GM19397 (cell line): ENCODE measurements around the gene HADHA.

Experiments used
- ATAC-seq: cut with Tn5 transposase; IDR thresholded peaks from one replicate; pipeline ENCODE4 v1.9.1; 2021; ENCODE audit warnings: mild to moderate bottlenecking, moderate library complexity; ENCODE audit not compliant: unreplicated experiment

Gene HADHA

GRCh38 chr2:26195040-26195984 lies 49.1 kb downstream of the HADHA start:
- ATAC-seq = no peak

DNA sequence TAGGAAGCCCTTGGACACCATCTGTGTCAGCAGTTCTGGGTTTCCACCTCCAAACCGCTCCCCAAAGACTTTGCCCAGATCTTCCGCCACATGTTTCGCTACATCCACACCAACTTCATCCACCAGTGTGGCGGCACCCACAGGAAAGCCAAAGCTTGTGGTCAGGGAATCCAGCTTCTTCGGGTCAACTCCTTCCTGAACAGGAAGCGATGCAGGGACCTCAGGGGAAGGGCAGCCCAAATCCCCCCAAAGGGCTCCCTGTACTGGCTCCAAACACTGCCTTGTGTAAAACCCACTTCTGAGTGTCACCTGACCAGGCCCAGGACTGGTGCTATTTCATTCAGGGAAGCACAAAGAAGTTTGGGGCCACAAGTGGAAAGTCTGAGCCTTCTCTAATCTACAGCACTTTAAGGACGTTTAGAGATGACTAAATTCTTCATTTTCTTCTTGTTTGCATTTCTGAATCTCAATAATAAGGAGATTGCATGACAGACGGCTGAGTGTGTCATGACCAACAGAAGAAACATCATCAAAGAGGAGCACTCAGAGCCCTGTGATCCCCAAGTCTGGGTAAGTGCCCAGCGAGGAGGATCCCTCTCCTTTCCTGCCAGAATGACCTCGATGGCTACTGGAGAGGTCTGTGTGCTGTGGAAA lies 50.7 kb downstream of the HADHA start:
- ATAC-seq = no peak

GRCh38 chr2:26191316-26192159 lies 52.9 kb downstream of the HADHA start:
- no peak for ATAC-seq

DNA sequence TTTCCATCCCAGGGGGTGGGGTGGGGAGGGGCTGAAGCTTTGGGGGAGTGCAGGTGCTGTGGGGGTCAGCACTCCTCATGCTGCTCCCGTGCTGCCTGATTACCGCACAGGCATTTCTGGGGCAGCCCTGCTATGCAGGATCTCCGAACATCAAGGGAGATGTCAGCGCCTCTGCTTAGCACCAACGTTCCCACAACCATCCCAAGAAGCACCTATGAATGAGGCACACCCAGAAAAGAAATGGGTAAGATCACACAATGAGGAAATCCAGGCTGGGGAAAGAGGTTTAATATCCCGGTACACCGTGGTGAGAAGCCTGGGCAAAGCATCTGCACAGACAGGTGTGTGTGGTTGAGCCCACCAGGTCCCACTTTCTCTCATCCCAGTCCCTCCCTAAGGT lies 54.1 kb downstream of the HADHA start:
- ATAC-seq = no peak

DNA sequence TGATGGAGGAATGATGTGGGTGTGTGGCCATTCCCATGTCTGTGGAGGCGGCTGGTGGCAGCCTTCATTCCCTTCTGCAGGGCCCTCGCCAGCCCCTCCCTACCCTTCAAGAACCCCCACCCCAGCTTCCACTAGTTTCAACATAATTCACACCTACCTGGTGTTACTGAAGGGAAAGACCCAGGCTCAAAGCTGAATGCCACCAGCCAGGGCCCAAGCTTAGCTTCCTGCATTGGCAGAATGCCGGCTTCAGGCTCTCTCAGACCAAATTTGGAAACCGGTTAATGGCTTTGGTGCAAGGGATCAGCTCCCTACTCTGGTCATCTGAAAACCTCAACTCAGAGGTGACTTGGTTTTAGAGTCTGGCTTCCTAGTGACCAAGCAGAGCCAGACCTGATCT lies 54.7 kb downstream of the HADHA start:
- no peak for ATAC-seq

DNA sequence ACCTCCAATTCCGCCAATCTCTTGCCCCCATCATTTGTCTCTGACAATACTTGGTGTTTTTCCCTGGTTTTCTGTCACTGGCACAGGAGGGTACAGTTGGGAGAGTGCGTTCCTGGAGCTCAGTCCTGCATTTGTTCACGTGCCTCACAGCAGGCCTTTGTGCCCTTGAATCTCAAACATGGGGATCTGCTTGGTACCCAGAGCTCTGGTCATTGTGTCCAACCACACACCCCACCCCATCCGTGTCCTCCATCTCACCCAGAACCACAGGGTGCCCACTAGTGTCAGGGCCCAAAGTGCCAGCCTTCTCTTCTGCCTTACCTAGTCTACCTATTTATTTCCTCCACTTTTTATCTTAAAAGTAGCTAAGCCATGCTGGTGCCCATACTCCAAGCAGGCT lies 55.3 kb downstream of the HADHA start:
- ATAC-seq = no peak

- ATAC-seq = no peak
Observed at GRCh38 chr2:26187537-26188104, 56.8 kb downstream of the HADHA start.

- no peak for ATAC-seq
Observed at GRCh38 chr2:26187114-26187513, 57.3 kb downstream of the HADHA start.

DNA sequence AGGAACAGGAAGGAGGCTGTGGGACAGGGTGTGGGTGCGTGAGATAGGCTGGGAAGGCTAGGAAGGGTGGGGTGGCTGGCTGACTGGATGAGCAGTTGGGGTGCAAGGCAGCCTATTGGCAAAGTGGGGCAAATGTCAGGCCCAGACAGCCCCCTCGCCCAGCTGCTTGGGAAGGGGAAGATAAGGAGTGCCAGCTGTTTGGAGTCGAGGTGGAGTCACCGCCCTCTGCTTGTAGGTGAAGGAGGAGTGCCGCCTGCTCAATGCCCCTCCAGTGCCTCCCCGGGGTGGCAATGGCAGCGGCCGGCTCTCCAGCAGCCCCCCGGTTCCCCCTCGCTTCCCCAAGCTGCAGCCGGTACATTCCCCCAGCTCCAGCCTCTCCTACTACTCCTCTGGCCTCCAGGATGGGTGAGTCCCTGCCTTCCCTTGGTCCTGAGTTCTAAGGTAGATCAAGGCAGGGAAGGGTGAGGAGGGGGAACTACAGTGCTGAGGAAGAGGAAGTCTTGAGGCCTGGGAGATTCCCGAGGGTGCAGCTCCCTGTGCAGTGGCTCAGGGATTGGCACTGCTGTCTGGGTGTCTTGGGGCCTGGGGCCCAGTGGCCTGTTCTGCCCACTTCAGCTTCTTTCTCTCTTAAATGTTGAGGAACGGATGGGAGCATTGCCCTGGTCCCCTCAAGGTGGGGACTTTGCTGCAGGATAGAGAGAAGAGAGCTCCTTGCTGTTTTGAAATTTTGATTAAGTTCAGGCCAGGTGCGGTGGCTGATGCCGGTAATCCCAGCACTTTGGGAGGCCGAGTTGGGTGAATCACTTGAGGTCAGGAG lies 58.3 kb downstream of the HADHA start:
- no peak for ATAC-seq

DNA sequence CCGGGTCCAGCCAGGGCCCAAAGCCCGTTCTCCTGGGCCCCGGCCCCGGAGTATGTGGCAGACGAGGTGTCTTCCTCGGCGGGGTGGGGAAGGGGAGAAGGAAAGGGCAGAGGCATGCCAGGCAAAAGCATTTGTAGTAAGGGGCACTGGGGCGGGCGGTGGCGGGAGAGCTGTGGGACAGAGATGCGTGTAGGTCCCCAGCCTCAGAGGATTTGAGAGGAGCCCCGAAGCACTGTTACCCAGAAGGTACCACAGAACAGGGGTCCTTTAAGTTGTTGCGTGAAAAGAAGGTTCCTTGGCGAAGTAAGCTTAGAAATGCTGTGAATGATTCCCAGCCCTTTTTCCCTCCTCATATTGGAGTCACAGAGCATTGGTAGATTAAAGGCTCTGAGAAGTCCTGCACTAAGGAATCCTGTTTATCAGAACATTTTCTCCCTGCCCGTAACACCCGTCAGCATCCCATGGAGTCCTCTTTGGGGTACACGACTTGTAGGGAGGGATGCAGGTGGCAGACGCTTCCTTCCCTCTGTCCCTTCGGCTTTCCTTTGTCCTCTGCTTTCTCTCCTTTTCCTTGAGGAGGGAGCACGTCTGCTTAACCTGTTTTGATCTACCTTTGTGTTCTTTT lies 59.0 kb downstream of the HADHA start:
- no peak for ATAC-seq

DNA sequence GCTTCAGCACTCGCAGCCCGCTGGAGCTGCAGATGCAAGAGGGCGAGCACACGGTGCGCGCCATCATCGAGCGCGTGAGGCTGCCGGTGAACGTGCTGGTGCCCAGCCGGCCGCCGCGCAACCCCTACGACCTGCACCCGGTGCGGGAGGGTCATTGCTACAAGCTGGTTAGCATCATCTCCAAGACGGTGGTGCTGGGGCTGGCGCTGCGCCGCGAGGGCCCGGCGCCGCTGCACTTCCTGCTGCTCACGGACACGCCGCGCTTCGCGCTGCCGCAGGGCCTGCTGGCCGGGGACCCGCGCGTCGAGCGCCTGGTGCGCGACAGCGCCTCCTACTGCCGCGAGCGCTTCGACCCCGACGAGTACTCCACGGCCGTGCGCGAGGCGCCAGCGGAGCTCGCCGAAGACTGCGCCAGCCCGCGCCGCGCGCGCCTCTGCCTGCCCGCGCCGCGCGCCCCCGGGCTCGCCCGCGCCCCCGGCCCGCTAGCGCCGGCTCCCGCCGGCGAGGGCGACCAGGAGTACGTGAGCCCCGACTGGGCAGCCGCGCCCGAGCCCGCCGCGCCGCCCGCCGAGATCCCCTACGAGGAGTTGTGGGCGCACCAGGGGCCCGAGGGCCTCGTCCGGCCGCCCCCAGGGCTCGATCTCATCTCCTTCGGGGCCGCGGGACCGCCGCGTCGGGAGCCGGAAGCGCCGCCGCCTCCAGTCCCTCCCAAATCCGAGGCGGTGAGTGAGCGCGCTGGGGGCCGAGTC lies 59.7 kb downstream of the HADHA start:
- ATAC-seq = peak; percentile 79

GRCh38 chr2:26184121-26184520 lies 60.3 kb downstream of the HADHA start:
- no peak for ATAC-seq

GRCh38 chr2:26182887-26183630 lies 61.4 kb downstream of the HADHA start:
- no peak for ATAC-seq

DNA sequence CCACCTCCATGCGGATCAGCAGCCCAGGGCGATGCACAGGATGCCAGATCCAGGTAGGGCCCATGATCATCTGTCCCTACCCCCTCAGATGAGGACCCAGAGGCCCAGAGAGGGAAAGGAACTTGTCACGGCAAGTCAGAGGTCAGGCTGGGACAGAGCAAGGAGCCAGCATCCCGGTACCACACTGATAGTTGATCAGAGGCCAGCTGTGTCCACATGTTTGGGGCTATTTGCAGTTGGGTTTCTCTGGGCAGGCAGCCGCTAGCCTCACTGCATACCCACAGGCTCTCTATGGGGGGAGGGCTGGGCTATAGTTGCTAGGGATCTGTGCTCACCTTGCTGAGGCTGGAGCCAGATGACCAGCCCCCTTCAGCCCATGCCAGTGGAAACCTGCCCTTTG lies 62.0 kb downstream of the HADHA start:
- ATAC-seq = no peak

- no peak for ATAC-seq
Observed at GRCh38 chr2:26179446-26179913, 65.0 kb downstream of the HADHA start.

DNA sequence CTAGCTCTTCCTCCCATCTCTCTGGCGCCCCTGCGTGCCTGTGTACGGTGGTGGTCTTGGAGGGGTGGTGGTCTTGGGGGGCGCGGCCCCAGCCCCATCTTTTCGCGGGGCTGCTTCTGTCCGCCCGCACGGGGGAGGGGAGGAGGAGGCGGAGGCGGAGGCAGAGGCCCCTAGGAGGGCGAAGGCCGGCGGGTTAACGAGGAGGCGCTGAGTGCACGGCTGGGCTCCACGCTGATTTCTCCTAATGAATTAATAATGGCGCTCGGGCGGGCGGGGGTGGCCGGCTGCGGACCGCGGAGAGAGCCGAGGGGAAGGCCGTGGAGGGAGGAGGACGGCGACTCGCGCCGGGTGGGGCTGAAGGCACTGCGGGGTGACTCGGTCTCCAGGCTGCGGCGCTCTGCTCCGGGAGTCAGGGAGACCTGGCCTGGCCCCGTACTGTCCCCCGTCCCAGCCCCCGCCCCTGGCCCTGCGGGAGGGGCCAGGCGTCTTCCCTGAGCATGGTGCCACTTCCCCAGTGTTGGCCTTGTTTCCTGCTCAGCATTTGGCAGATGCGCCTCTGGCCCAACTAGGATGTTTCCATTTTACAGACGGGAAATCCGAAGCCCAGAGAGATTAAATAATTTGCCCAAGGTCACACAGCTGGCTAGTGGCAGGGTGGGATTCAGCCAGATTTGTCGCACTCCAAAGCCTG lies 65.5 kb downstream of the HADHA start:
- ATAC-seq = no peak

GRCh38 chr2:26178246-26178645 lies 66.2 kb downstream of the HADHA start:
- no peak for ATAC-seq

- no peak for ATAC-seq
Observed at GRCh38 chr2:26177122-26177521, 67.3 kb downstream of the HADHA start.
